HL-60 (cell line): Measurements from ENCODE around the gene MALT1.

ENCODE experiments used
- DNase-seq, 2 experiments: peaks; one replicate each; pipeline ENCODE4 v3.0.0-alpha.2; 2010 to 2020; ENCODE audit warnings: low read depth in 1 of 2, low spot score in 1 of 2
- H3K27ac ChIP-seq: fragments of 250-450 bp; sonication (Bioruptor Pico); replicated peaks from 2 replicates; pipeline ENCODE4 v1.5.1; 2020; ENCODE audit warnings: mild to moderate bottlenecking, moderate library complexity
- H3K27me3 ChIP-seq: fragments of 250-450 bp; sonication (Bioruptor Pico); 2 replicates; pipeline ENCODE4 v1.5.1; 2021; ENCODE audit warnings: mild to moderate bottlenecking, moderate library complexity; ENCODE audit not compliant: insufficient read depth, poor library complexity, severe bottlenecking
- H3K4me3 ChIP-seq: replicated peaks from 2 replicates; pipeline ENCODE4 v1.5.1; 2011; ENCODE audit warnings: mild to moderate bottlenecking, control low read depth, low read length; ENCODE audit not compliant: insufficient read depth
- CTCF ChIP-seq: IDR thresholded peaks from one replicate; pipeline ENCODE4 v1.5.1; 2011; ENCODE audit warnings: low read length, control low read depth, inconsistent platforms; ENCODE audit not compliant: insufficient read depth
- GABPA ChIP-seq: IDR thresholded peaks from 2 replicates; pipeline ENCODE4 v1.6.1; 2012; ENCODE audit warnings: low read depth
- POLR2AphosphoS5 ChIP-seq: IDR thresholded peaks from 2 replicates; pipeline ENCODE4 v1.6.1; 2012; ENCODE audit warnings: low read depth
- REST ChIP-seq: IDR thresholded peaks from 2 replicates; pipeline ENCODE4 v1.6.1; 2012; ENCODE audit warnings: low read depth; ENCODE audit not compliant: insufficient replicate concordance
- SPI1 ChIP-seq: IDR thresholded peaks from 2 replicates; pipeline ENCODE4 v1.6.1; 2012; ENCODE audit warnings: low read depth, mild to moderate bottlenecking, borderline replicate concordance

MALT1 gene

DNA sequence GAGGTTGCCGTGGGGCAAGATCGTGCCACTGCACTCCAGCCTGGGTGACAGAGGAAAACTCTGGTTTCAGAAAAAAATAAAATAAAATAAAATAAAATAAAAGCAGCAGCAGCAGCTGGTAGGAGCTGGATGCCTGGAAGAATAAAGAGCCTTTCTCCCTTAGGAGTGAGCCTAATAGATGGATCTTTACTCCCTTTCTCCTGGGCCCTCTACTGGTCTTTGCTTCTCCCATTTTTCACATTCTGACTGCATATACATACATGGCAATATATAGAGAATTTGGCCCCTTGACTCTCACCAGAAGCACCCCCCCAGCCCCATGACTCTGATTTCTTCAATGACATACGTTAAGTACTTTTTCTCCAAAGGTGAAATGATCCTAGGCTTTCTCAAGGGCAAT is 9.8 kb upstream of the MALT1 start:
- Histone ChIP-seq H3K27ac (no peak overlapping the region), H3K4me3 (no peak overlapping the region), H3K27me3 (no peaks in the 10 kb centered on the region)
- TF ChIP-seq CTCF (no peak), REST (no peak), GABPA (no peak), SPI1 (no peak), POLR2AphosphoS5 (no peak)
- DNase-seq, result no peak

GRCh38 chr18:58662118-58662517 is 9.1 kb upstream of the MALT1 start:
- H3K27me3 ChIP-seq, result no peaks in the 10 kb centered on the region
- no peak overlapping the region for H3K27ac ChIP-seq
- no peak overlapping the region for H3K4me3 ChIP-seq
- DNase-seq, result no peak
- TF ChIP-seq CTCF, result no peak
- no peak for TF ChIP-seq REST
- no peak for TF ChIP-seq GABPA
- TF ChIP-seq POLR2AphosphoS5, result no peak
- TF ChIP-seq SPI1, result no peak

- H3K27ac ChIP-seq, result no peak overlapping the region
- DNase-seq, result no peak
Observed at GRCh38 chr18:58666176-58666575, 5.1 kb upstream of the MALT1 start.

More at GRCh38 chr18:58666176-58666575, 5.1 kb upstream of the MALT1 start:
- Histone ChIP-seq H3K4me3 (no peak overlapping the region), H3K27me3 (no peaks in the 10 kb centered on the region)
- no peak for TF ChIP-seq CTCF
- TF ChIP-seq GABPA, result no peak
- TF ChIP-seq REST, result no peak
- TF ChIP-seq POLR2AphosphoS5, result no peak
- no peak for TF ChIP-seq SPI1
